ENCODE results near the gene PYM1. TPM values are rescaled to one million over a fixed set of nuclear protein-coding genes. Genes with fewer than 3 reads are reported as not detected.

PYM1 gene
- total and polyA plus RNA-seq, 8 donors = 27.3 to 36.4 (median 33.0) TPM

- TF ChIP-seq CTCF (IDR thresholded peaks at IDR 0.05) = no peak
- intact Hi-C loops (cut with DNase I) = no loop called here
Measured at GRCh38 chr12:55963760-55964159, 36.1 kb upstream of the PYM1 start.

GRCh38 chr12:55957106-55957859 is 29.6 kb upstream of the PYM1 start:
- Histone ChIP-seq H3K4me3 (no peak overlapping the region), H3K9me3 (no peaks in the 10 kb centered on the region), H3K36me3 (peaks cover 0 to 22% of the 10 kb centered on the region in 2 donors), H3K27ac (no peak overlapping the region), H3K27me3 (no peaks in the 10 kb centered on the region), H3K4me1 (no peaks in the 10 kb centered on the region)
- DNase-seq (peak in 1 of 4 donors; percentile 50), ATAC-seq (peak; percentile 78)
- no peak for TF ChIP-seq CTCF (IDR thresholded peaks at IDR 0.05)
- intact Hi-C loops (cut with DNase I) = no loop called here

More at GRCh38 chr12:55963760-55964159, 36.1 kb upstream of the PYM1 start:
- Histone ChIP-seq H3K4me3 (no peak overlapping the region), H3K36me3 (no peaks in the 10 kb centered on the region), H3K9me3 (no peaks in the 10 kb centered on the region), H3K27ac (no peak overlapping the region), H3K4me1 (peaks cover 6 to 23% of the 10 kb centered on the region in 2 donors), H3K27me3 (no peaks in the 10 kb centered on the region)
- no peak for ATAC-seq
- DNase-seq = no peak

- TF ChIP-seq CTCF (IDR thresholded peaks at IDR 0.05) = peak in 1 of 2 donors; percentile 21
- ATAC-seq (peak; percentile 70), DNase-seq (no peak)
- Histone ChIP-seq H3K4me3 (no peak overlapping the region), H3K27ac (no peak overlapping the region), H3K27me3 (no peaks in the 10 kb centered on the region), H3K9me3 (no peaks in the 10 kb centered on the region), H3K36me3 (peaks cover 0 to 35% of the 10 kb centered on the region in 2 donors), H3K4me1 (no peaks in the 10 kb centered on the region)
- intact Hi-C loops (cut with DNase I) = no loop called here
Measured at GRCh38 chr12:55955800-55956508, 28.3 kb upstream of the PYM1 start.

GRCh38 chr12:55955344-55955743 is 27.6 kb upstream of the PYM1 start:
- H3K9me3 ChIP-seq = no peaks in the 10 kb centered on the region
- peaks cover 0 to 39% of the 10 kb centered on the region in 2 donors for H3K36me3 ChIP-seq
- intact Hi-C loops (cut with DNase I) = no loop called here
- no peak for TF ChIP-seq CTCF (IDR thresholded peaks at IDR 0.05)
- no peak for DNase-seq
- no peak overlapping the region for H3K4me3 ChIP-seq
- ATAC-seq = no peak
- no peaks in the 10 kb centered on the region for H3K4me1 ChIP-seq
- H3K27ac ChIP-seq = no peak overlapping the region
- no peaks in the 10 kb centered on the region for H3K27me3 ChIP-seq

GRCh38 chr12:55946553-55946952 is 18.9 kb upstream of the PYM1 start:
- Histone ChIP-seq H3K9me3 (no peaks in the 10 kb centered on the region), H3K27ac (no peak overlapping the region), H3K36me3 (peaks cover 0 to 82% of the 10 kb centered on the region in 2 donors), H3K27me3 (no peaks in the 10 kb centered on the region), H3K4me1 (no peaks in the 10 kb centered on the region), H3K4me3 (no peak overlapping the region)
- intact Hi-C loops (cut with DNase I) = no loop called here
- DNase-seq (no peak), ATAC-seq (no peak)
- no peak for TF ChIP-seq CTCF (IDR thresholded peaks at IDR 0.05)
